ENCODE results near the gene HLTF. TPM values are rescaled to one million over a fixed set of nuclear protein-coding genes. Genes with fewer than 3 reads are reported as not detected.

HLTF gene
- total and polyA plus RNA-seq, 2 of the 4 experiments (the other 2 are of a cell fraction), result 12.6 to 39.1 TPM

DNA sequence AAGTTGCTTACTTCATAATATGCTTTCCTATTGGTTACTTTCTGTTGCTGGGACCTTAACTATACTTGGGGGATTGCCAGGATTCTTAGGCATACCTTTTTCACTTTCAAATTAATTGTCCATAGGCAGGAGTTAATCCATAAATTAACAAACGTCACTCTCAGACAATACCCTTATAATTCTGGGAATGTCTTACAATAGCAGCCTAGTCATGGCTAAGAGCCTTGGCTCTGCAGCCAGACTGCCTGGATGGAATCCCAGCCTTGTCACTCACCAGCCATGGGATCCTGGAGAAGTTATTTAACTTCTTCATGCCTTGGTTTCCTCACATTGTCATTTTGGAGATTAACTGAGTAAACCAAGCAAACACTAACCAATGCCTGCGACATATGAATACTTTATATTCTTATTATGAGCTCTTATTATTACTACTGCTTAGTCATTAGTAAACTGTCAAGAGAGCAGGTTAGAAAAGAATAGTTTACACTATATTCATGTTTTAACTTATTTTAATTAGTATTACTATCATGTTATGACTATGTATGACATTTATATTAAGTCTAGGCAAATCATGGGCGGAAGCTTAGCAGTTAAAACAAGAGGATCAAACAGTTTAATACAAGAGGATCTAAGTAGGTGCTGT, 66.0 kb downstream of the HLTF start:
- Histone ChIP-seq H3K27me3 (ENCODE audit: control insufficient read depth, insufficient read depth, low read length) (no peaks in the 10 kb centered on the region), H2BK5ac (ENCODE audit: low read depth, low read length, poor library complexity, severe bottlenecking) (no peak overlapping the region), H4K20me1 (ENCODE audit: insufficient read depth, low read length) (peaks cover 6% of the 10 kb centered on the region; the same call in 1 of the 2 replicates), H2AK5ac (ENCODE audit: low read depth, low read length) (peak overlapping the region; percentile 35; the same call in 1 of the 2 replicates), H4K91ac (ENCODE audit: insufficient read depth, low read depth, low read length) (no peak overlapping the region), H3K4ac (ENCODE audit: low read depth, low read length) (no peak overlapping the region), H3K4me2 (ENCODE audit: low read depth, low read length) (no peak overlapping the region), H4K5ac (ENCODE audit: low read depth, low read length) (no peak overlapping the region), H2AK9ac (replicated peaks; ENCODE audit: low read depth, low read length, poor library complexity) (no peak overlapping the region), H2BK15ac (ENCODE audit: low read depth, low read length) (no peak overlapping the region), H3K4me3 (ENCODE audit: insufficient read depth, low read depth, low read length) (no peak overlapping the region), H3K9ac (ENCODE audit: low read depth, low read length) (no peak overlapping the region), H3K79me1 (ENCODE audit: low read depth in 1 of 2, low read length in 2 of 2) (peaks cover 15 to 61% of the 10 kb centered on the region in 2 experiments), H3K56ac (ENCODE audit: extremely low read depth, insufficient read depth, low read length) (no peak overlapping the region), H3K23ac (ENCODE audit: low read depth, low read length) (no peak overlapping the region), H2BK20ac (ENCODE audit: low read depth, low read length) (no peak overlapping the region), H3K27ac (ENCODE audit: insufficient read depth, low read length) (no peak overlapping the region), H3K18ac (ENCODE audit: low read depth, low read length) (no peak overlapping the region), H3K9me3 (ENCODE audit: control insufficient read depth, insufficient read depth, low read length) (peaks cover 3% of the 10 kb centered on the region; the same call in 1 of the 2 replicates), H3K4me1 (ENCODE audit: control insufficient read depth, insufficient read depth, low read length) (peaks cover 34% of the 10 kb centered on the region), H2BK120ac (ENCODE audit: low read depth, low read length) (no peak overlapping the region), H2AFZ (replicated peaks; ENCODE audit: low read length, poor library complexity) (no peak overlapping the region), H3K14ac (replicated peaks; ENCODE audit: low read depth, low read length) (no peak overlapping the region), H4K8ac (ENCODE audit: low read depth in 2 of 2, low read length in 2 of 2) (no peak overlapping the region), H3K36me3 (ENCODE audit: control insufficient read depth, insufficient read depth, low read length) (peaks cover 25% of the 10 kb centered on the region), H3K9me1 (ENCODE audit: insufficient read depth, low read length) (peaks cover 34% of the 10 kb centered on the region)
- no CpG with 5 or more reads among the region's 3 CpGs for WGBS, 2 experiments (ENCODE audit: extremely low coverage in 2 of 2, insufficient read length in 1 of 2)
- dilution Hi-C loops (cut with HindIII; ENCODE audit: low sequenced_read_pairs, unreplicated experiment), result no loop called here
- intact Hi-C loops (cut with micrococcal nuclease), result no loop called here
- ChIA-PET CTCF (interaction anchor here (0.6 kb wide), 1 partner anchor 185 kb away, joined by 7 read pairs; no protein-coding TSS in a partner anchor), POLR2A (ENCODE audit: unreplicated experiment) (no interaction called here)
- DNase-seq (peak; percentile 37), ATAC-seq (ENCODE audit: low read depth) (no peak)
- in situ Hi-C loops (cut with MboI; ENCODE audit: low sequenced_read_pairs), result no loop called here
- no peak for TF ChIP-seq CEBPB (IDR thresholded peaks at IDR 0.05; ENCODE audit: low read depth, low read length)
- no peak for TF ChIP-seq RCOR1 (IDR thresholded peaks at IDR 0.05; ENCODE audit: insufficient replicate concordance, low read length)
- TF ChIP-seq MAZ (IDR thresholded peaks at IDR 0.05; ENCODE audit: borderline replicate concordance, low read depth, low read length), result no peak
- no peak for TF ChIP-seq CHD1 (IDR thresholded peaks at IDR 0.05; ENCODE audit: low read depth, low read length)
- TF ChIP-seq RAD21 (IDR thresholded peaks at IDR 0.05; ENCODE audit: low read length), result no peak
- TF ChIP-seq MXI1 (IDR thresholded peaks at IDR 0.05; ENCODE audit: borderline replicate concordance, low read depth, low read length), result no peak
- no peak for TF ChIP-seq RFX5 (IDR thresholded peaks at IDR 0.05; ENCODE audit: low read depth, low read length)
- TF ChIP-seq SMC3 (IDR thresholded peaks at IDR 0.05; ENCODE audit: low read depth, low read length), result no peak
- no peak for TF ChIP-seq FOS (IDR thresholded peaks at IDR 0.05; ENCODE audit: low read depth, low read length)
- no peak for TF ChIP-seq BHLHE40 (IDR thresholded peaks at IDR 0.05; ENCODE audit: low read depth, low read length)
- TF ChIP-seq POLR2A (IDR thresholded peaks at IDR 0.05; ENCODE audit: low read depth, low read length), result no peak
- BruUV-seq (replicated peaks), result no TSS peak

Measured in IMR-90 (cell line).